H1 (cell line): ENCODE data around the gene KBTBD3. TPM values are rescaled to one million over a fixed set of nuclear protein-coding genes. Genes with fewer than 3 reads are reported as not detected.

Experiments
- CTCF ChIA-PET: fragments of 300-600 bp; sonication (Branson Sonifier 250); formaldehyde crosslinking; loops from one replicate; lab custom pipeline; 2021; ENCODE audit not compliant: partially characterized antibody; lab: Charles Lee
- POLR2A ChIA-PET: fragments of 300-600 bp; sonication (Branson Sonifier 250); formaldehyde crosslinking; loops from one replicate; lab custom pipeline; 2021; ENCODE audit warnings: inconsistent platforms; ENCODE audit not compliant: partially characterized antibody; lab: Charles Lee
- DNase-seq, 2 experiments: peaks; one replicate each; pipeline versions ENCODE4 v3.0.0 to v3.0.0-alpha.2; 2010 to 2022; ENCODE audit warnings: low spot score in 2 of 2, low read depth in 1 of 2, mixed read lengths in 1 of 2
- FAIRE-seq: peaks from 2 replicates; lab custom pipeline; 2011; peaks lifted over from hg19 to GRCh38; lab: Jason Lieb, UNC
- H2AFZ ChIP-seq: 2 replicates; pipeline ENCODE4 v1.8.1; 2012; ENCODE audit warnings: low read length, inconsistent platforms
- H2AK5ac ChIP-seq: 2 replicates; pipeline ENCODE4 v1.6.1; 2013; ENCODE audit warnings: low read depth, low read length
- H2BK120ac ChIP-seq: replicated peaks from 2 replicates; pipeline ENCODE3; 2013; ENCODE audit warnings: low read depth, low read length, inconsistent platforms
- H2BK12ac ChIP-seq: 2 replicates; pipeline ENCODE4 v1.6.1; 2013; ENCODE audit warnings: low read depth, low read length
- H2BK15ac ChIP-seq: 2 replicates; pipeline ENCODE4 v1.6.1; 2013; ENCODE audit warnings: low read length
- H2BK20ac ChIP-seq: 2 replicates; pipeline ENCODE4 v1.6.1; 2013; ENCODE audit warnings: low read length
- H2BK5ac ChIP-seq: 2 replicates; pipeline ENCODE4 v1.6.1; 2013; ENCODE audit warnings: low read depth, low read length
- H3K14ac ChIP-seq: 2 replicates; pipeline ENCODE4 v1.6.1; 2013; ENCODE audit warnings: inconsistent platforms; ENCODE audit not compliant: insufficient read length
- H3K18ac ChIP-seq: 2 replicates; pipeline ENCODE4 v1.6.1; 2013; ENCODE audit warnings: low read length; ENCODE audit errors: extremely low read depth
- H3K23ac ChIP-seq: 2 replicates; pipeline ENCODE4 v1.6.1; 2013; ENCODE audit warnings: inconsistent platforms; ENCODE audit not compliant: insufficient read length
- H3K23me2 ChIP-seq: 2 replicates; pipeline ENCODE4 v1.6.1; 2013; ENCODE audit warnings: low read depth, low read length
- H3K27ac ChIP-seq: 2 replicates; pipeline ENCODE4 v1.6.1; 2011; ENCODE audit warnings: low read depth, low read length, inconsistent platforms
- H3K27me3 ChIP-seq, 4 experiments: replicated peaks in 1 of 4; 1 replicate in 1 of 4; 2 replicates in 3 of 4; pipeline versions ENCODE4 v1.6.1 to v1.8.1; 2011 to 2013; ENCODE audit warnings: low read length in 3 of 4, mild to moderate bottlenecking in 3 of 4, inconsistent platforms in 2 of 4, mixed read lengths in 2 of 4, moderate library complexity in 1 of 4; ENCODE audit not compliant: control insufficient read depth in 3 of 4, insufficient read depth in 3 of 4; ENCODE audit errors: extremely low read depth in 1 of 4
- H3K36me3 ChIP-seq, 4 experiments: 2 replicates each; pipeline versions ENCODE4 v1.6.1 to v1.8.1; 2011 to 2013; ENCODE audit warnings: mild to moderate bottlenecking in 4 of 4, low read length in 3 of 4, moderate library complexity in 2 of 4, control low read depth in 1 of 4, inconsistent platforms in 1 of 4; ENCODE audit not compliant: insufficient read depth in 4 of 4, control insufficient read depth in 2 of 4
- H3K4ac ChIP-seq: replicated peaks from 2 replicates; pipeline ENCODE3; 2013; ENCODE audit warnings: low read length, low read depth, mixed read lengths, inconsistent platforms; ENCODE audit not compliant: insufficient read length
- H3K4me1 ChIP-seq, 4 experiments: replicated peaks in 1 of 4; 1 replicate in 1 of 4; 2 replicates in 3 of 4; pipeline versions ENCODE4 v1.6.1 to v1.8.1; 2011 to 2013; ENCODE audit warnings: low read length in 3 of 4, inconsistent platforms in 2 of 4, mixed read lengths in 1 of 4; ENCODE audit not compliant: insufficient read depth in 4 of 4, control insufficient read depth in 3 of 4
- H3K4me2 ChIP-seq, 2 experiments: 2 replicates each; pipeline versions ENCODE4 v1.6.1 to v1.8.1; 2011 to 2013; ENCODE audit warnings: low read depth in 2 of 2, low read length in 2 of 2, control low read depth in 1 of 2, inconsistent platforms in 1 of 2, mild to moderate bottlenecking in 1 of 2; ENCODE audit not compliant: insufficient read depth in 1 of 2
- H3K4me3 ChIP-seq, 4 experiments: fragments of 200-600, 300-600 bp in 1 of 4; sonication (generic), shearing (Covaris generic), sonication (Bioruptor Twin) in 1 of 4; 2 replicates each; pipeline versions ENCODE4 v1.5.1 to v1.8.1; 2011 to 2016; ENCODE audit warnings: low read length in 4 of 4, low read depth in 3 of 4, control low read depth in 2 of 4, inconsistent platforms in 2 of 4, mild to moderate bottlenecking in 2 of 4, mixed read lengths in 1 of 4, moderate library complexity in 1 of 4; ENCODE audit not compliant: insufficient read depth in 2 of 4; ENCODE audit errors: extremely low read depth in 1 of 4
- H3K56ac ChIP-seq: replicated peaks from 2 replicates; pipeline ENCODE3; 2013; ENCODE audit warnings: low read depth, mild to moderate bottlenecking, mixed read lengths, low read length, inconsistent platforms; ENCODE audit not compliant: insufficient read length
- H3K79me1 ChIP-seq: 2 replicates; pipeline ENCODE4 v1.6.1; 2013; ENCODE audit warnings: low read depth, low read length, control low read depth
- H3K79me2 ChIP-seq, 2 experiments: 2 replicates each; pipeline versions ENCODE4 v1.6.1 to v1.8.1; 2012 to 2013; ENCODE audit warnings: low read length in 2 of 2, mild to moderate bottlenecking in 2 of 2, inconsistent platforms in 1 of 2; ENCODE audit not compliant: insufficient read depth in 2 of 2, control insufficient read depth in 1 of 2
- H3K9ac ChIP-seq, 4 experiments: replicated peaks in 1 of 4; 1 replicate in 1 of 4; 2 replicates in 3 of 4; pipeline versions ENCODE4 v1.6.1 to v1.8.1; 2011 to 2013; ENCODE audit warnings: low read depth in 3 of 4, low read length in 3 of 4, control low read depth in 2 of 4, mild to moderate bottlenecking in 2 of 4, moderate library complexity in 2 of 4, inconsistent platforms in 1 of 4; ENCODE audit errors: extremely low read depth in 1 of 4
- H3K9me3 ChIP-seq, 2 experiments: 2 replicates each; pipeline versions ENCODE4 v1.6.1 to v1.8.1; 2012 to 2013; ENCODE audit warnings: mild to moderate bottlenecking in 2 of 2, moderate library complexity in 2 of 2, control low read depth in 1 of 2, inconsistent platforms in 1 of 2, low read depth in 1 of 2, low read length in 1 of 2, mixed read lengths in 1 of 2; ENCODE audit not compliant: insufficient read depth in 2 of 2
- H4K20me1 ChIP-seq, 2 experiments: replicated peaks in 1 of 2; 2 replicates each; pipeline versions ENCODE3 to v1.8.1; 2011 to 2013; ENCODE audit warnings: inconsistent platforms in 2 of 2, low read length in 2 of 2, mild to moderate bottlenecking in 1 of 2; ENCODE audit not compliant: insufficient read depth in 2 of 2, control insufficient read depth in 1 of 2
- H4K5ac ChIP-seq: 2 replicates; pipeline ENCODE4 v1.6.1; 2013; ENCODE audit warnings: low read length, low read depth, mixed read lengths, inconsistent platforms; ENCODE audit not compliant: insufficient read length
- H4K8ac ChIP-seq: 2 replicates; pipeline ENCODE4 v1.8.0; 2013; ENCODE audit warnings: mild to moderate bottlenecking, moderate library complexity, low read length, inconsistent platforms; ENCODE audit not compliant: insufficient read depth; ENCODE audit errors: extremely low read depth
- H4K91ac ChIP-seq: replicated peaks from 2 replicates; pipeline ENCODE3; 2013; ENCODE audit warnings: low read length, mixed read lengths, inconsistent platforms; ENCODE audit not compliant: insufficient read length
- CBX8 ChIP-seq: fragments of 300-800, 300-1000 bp; sonication (generic); IDR thresholded peaks from 2 replicates; pipeline ENCODE4 v1.7.1; 2016; ENCODE audit warnings: low read depth, low read length, borderline replicate concordance
- EGR1 ChIP-seq: IDR thresholded peaks from 2 replicates; pipeline ENCODE4 v1.6.1; 2011; ENCODE audit warnings: low read depth, low read length, borderline replicate concordance
- GABPA ChIP-seq: IDR thresholded peaks from 2 replicates; pipeline ENCODE4 v1.6.1; 2011; ENCODE audit warnings: mild to moderate bottlenecking, low read length, moderate library complexity, borderline replicate concordance; ENCODE audit not compliant: insufficient read depth
- MAFK ChIP-seq: IDR thresholded peaks from 2 replicates; pipeline ENCODE4 v1.6.1; 2012; ENCODE audit warnings: low read depth, mild to moderate bottlenecking, improper control_type of control experiment, low read length
- NANOG ChIP-seq: IDR thresholded peaks from 2 replicates; pipeline ENCODE4 v1.6.1; 2011; ENCODE audit warnings: low read length, low read depth, mild to moderate bottlenecking, inconsistent platforms; ENCODE audit not compliant: insufficient read depth, poor library complexity, severe bottlenecking
- POLR2AphosphoS5 ChIP-seq: IDR thresholded peaks from 2 replicates; pipeline ENCODE4 v1.6.1; 2011; ENCODE audit warnings: low read depth, low read length
- RXRA ChIP-seq: IDR thresholded peaks from 2 replicates; pipeline ENCODE4 v1.6.1; 2011; ENCODE audit warnings: low read depth, mild to moderate bottlenecking, low read length, moderate library complexity; ENCODE audit not compliant: insufficient read depth
- SIRT6 ChIP-seq: IDR thresholded peaks from one replicate; pipeline ENCODE4 v1.7.1; 2012; ENCODE audit warnings: low read length, inconsistent platforms
- SIX5 ChIP-seq: IDR thresholded peaks from 2 replicates; pipeline ENCODE4 v1.6.1; 2011; ENCODE audit warnings: mild to moderate bottlenecking, low read depth, low read length
- SRF ChIP-seq: IDR thresholded peaks from 2 replicates; pipeline ENCODE4 v1.6.1; 2011; ENCODE audit warnings: mild to moderate bottlenecking, low read depth, low read length, moderate library complexity
- YY1 ChIP-seq: IDR thresholded peaks from 2 replicates; pipeline ENCODE4 v1.6.1; 2011; ENCODE audit warnings: low read depth, mild to moderate bottlenecking, low read length
- ZNF274 ChIP-seq: IDR thresholded peaks from 2 replicates; pipeline ENCODE4 v1.7.0; 2012; ENCODE audit warnings: low read length, borderline replicate concordance; ENCODE audit errors: extremely low read depth
- WGBS, 2 experiments: shearing (Covaris generic) in 1 of 2; methylation state at CpG; one replicate each; pipeline versions ENCODE4 v1.1.6 to v1.1.7; 2013 to 2015; ENCODE audit warnings: low lambda C conversion rate in 2 of 2, mixed read lengths in 2 of 2, inconsistent platforms in 1 of 2, low coverage in 1 of 2, missing lambda C conversion rate in 1 of 2; ENCODE audit not compliant: insufficient replicate concordance in 2 of 2, insufficient coverage in 1 of 2, insufficient read length in 1 of 2; ENCODE audit errors: extremely low coverage in 1 of 2, missing lambda C conversion rate in 1 of 2; 5-methylcytosine and 5-hydroxymethylcytosine counted together
- polyA plus RNA-seq, 7 experiments: library from polyadenylated mRNA; depleted of rRNA in 3 of 7; stranded (reverse) in 5 of 7; unstranded in 2 of 7; fragments of >200 nt in 5 of 7; fragments of 200-250 nt in 2 of 7; gene quantifications; 1 replicate in 5 of 7; 2 replicates in 1 of 7; 4 replicates in 1 of 7; pipeline versions ENCODE4 v1.2.1 to v1.2.3, GENCODE V29; 2011 to 2013; ENCODE audit warnings: missing spikeins in 2 of 7, mixed read lengths in 2 of 7
- total RNA-seq: library from RNA; stranded (reverse); fragmentation: NEBNext Ultra II Directional; extraction: Animal tissue kit (Norgen Biotek cat#: 25700); gene quantifications from 2 replicates; pipeline ENCODE4 v1.2.1, GENCODE V29; 2021

KBTBD3 gene
- total and polyA plus RNA-seq, 2 of the 8 experiments (the other 6 are each of a cell fraction or from before 2014, with no cell fraction given) = 1.2 to 6.1 TPM

- Histone ChIP-seq H3K56ac (no peak overlapping the region), H3K23ac (no peak overlapping the region), H4K8ac (no peak overlapping the region), H3K79me2 (peaks cover 3 to 85% of the 10 kb centered on the region in 2 experiments; a peak in 3 of 4 replicates), H3K79me1 (peaks cover 7% of the 10 kb centered on the region; the same call in 1 of the 2 replicates), H3K23me2 (no peaks in the 10 kb centered on the region), H3K4ac (no peak overlapping the region), H2BK15ac (no peak overlapping the region), H3K4me3 (no peak overlapping the region), H3K9ac (no peak overlapping the region), H3K18ac (no peak overlapping the region), H4K20me1 (peaks cover 2 to 3% of the 10 kb centered on the region in 2 experiments), H4K5ac (no peak overlapping the region), H2BK5ac (no peak overlapping the region), H2AK5ac (no peak overlapping the region), H3K4me1 (peaks cover 0 to 4% (median 0%) of the 10 kb centered on the region in 4 experiments; a peak in 2 of 7 replicates), H3K36me3 (peaks cover 0 to 32% (median 15%) of the 10 kb centered on the region in 4 experiments; a peak in 5 of 8 replicates), H4K91ac (no peak overlapping the region)
- no peak for DNase-seq
- ChIA-PET POLR2A (no interaction called here), CTCF (no interaction called here)
- TF ChIP-seq EGR1 (no peak), ZNF274 (no peak), SIX5 (no peak), SRF (no peak), NANOG (no peak), POLR2AphosphoS5 (no peak), GABPA (no peak), CBX8 (no peak), YY1 (no peak), RXRA (no peak), SIRT6 (no peak), MAFK (no peak)
- TF ChIP-seq, all 59 proteins: peak for 0
- H3K14ac ChIP-seq = no peak overlapping the region
- FAIRE-seq = no peak
- no peak overlapping the region for H3K27ac ChIP-seq
- H2AFZ ChIP-seq = no peak overlapping the region
- no peak overlapping the region; a peak in 1 of 4 replicates for H3K4me2 ChIP-seq
- no peaks in the 10 kb centered on the region for H3K9me3 ChIP-seq
- H2BK12ac ChIP-seq = no peak overlapping the region
- no peaks in the 10 kb centered on the region for H3K27me3 ChIP-seq
- H2BK20ac ChIP-seq = no peak overlapping the region
- no peak overlapping the region for H2BK120ac ChIP-seq
- 78% methylated on average over 3 of the region's 3 CpGs; no CpG with 5 or more reads in 1 of the 2 experiments for WGBS, 2 experiments
Measured at GRCh38 chr11:106012744-106013143, 64.4 kb downstream of the KBTBD3 start.
